Esophagus squamous epithelium (tissue), 5 donors: ENCODE results near the gene CBFA2T3. TPM values are rescaled to one million over a fixed set of nuclear protein-coding genes. Genes with fewer than 3 reads are reported as not detected.
A peak's percentile ranks its signal among the peaks of the same experiment; 100 is the strongest.

Source experiments
- DNase-seq: peaks from one replicate; lab custom pipeline; 2025; lab: John Stamatoyannopoulos, UW
- H3K27ac ChIP-seq, 4 donors: fragments of 200-600 bp; sonication (generic); one replicate each; pipeline ENCODE4 v1.5.1; 2016 to 2019; ENCODE audit warnings: mild to moderate bottlenecking in 1 of 4
- H3K27me3 ChIP-seq, 4 donors: fragments of 200-600 bp; sonication (generic); 1 replicate in 3 of 4; 2 replicates in 1 of 4; pipeline versions ENCODE4 v1.5.1 to v1.6.0; 2017 to 2021; ENCODE audit warnings: antibody characterized with exemption in 1 of 4
- H3K36me3 ChIP-seq, 3 donors: fragments of 200-600 bp; sonication (generic); one replicate each; pipeline ENCODE4 v1.5.1; 2016 to 2019
- H3K4me1 ChIP-seq, 3 donors: fragments of 200-600 bp; sonication (generic); one replicate each; pipeline ENCODE4 v1.5.1; 2017 to 2019
- H3K4me3 ChIP-seq, 4 donors: fragments of 200-600 bp; sonication (generic); 1 replicate in 3 of 4; 2 replicates in 1 of 4; pipeline ENCODE4 v1.5.1; 2016 to 2019; ENCODE audit warnings: mild to moderate bottlenecking in 2 of 4, moderate library complexity in 1 of 4
- H3K9me3 ChIP-seq, 3 donors: fragments of 200-600 bp; sonication (generic); one replicate each; pipeline ENCODE4 v1.5.1; 2016 to 2019
- POLR2A ChIP-seq, 4 donors: fragments of 450-650 bp; IDR thresholded peaks; one replicate each; pipeline ENCODE4 v1.6.1; 2017; ENCODE audit warnings: antibody characterized with exemption in 4 of 4, mild to moderate bottlenecking in 4 of 4, moderate library complexity in 3 of 4
- WGBS, 2 donors: methylation state at CpG; one replicate each; pipeline ENCODE4 v1.1.5; 2018; 5-methylcytosine and 5-hydroxymethylcytosine counted together
- intact Hi-C: fragments of 100-400 bp; cut with DNase I; formaldehyde crosslinking; loops from one replicate; pipeline ENCODE4 v1.15.0; 2022
- total RNA-seq, 4 donors: library from RNA; depleted of rRNA; stranded (reverse); fragments of >200 nt; gene quantifications; one replicate each; pipeline ENCODE4 v1.1.0, GENCODE V29; 2016
- TF ChIP-seq, protein P1 (sequence below), 6 experiments: fragments of 450-650 bp in 4 of 6; fragments of 200-600 bp in 2 of 6; sonication (generic) in 2 of 6; IDR thresholded peaks; one replicate each; pipeline ENCODE4 v1.5.1; 2016 to 2019; ENCODE audit warnings: antibody characterized with exemption in 6 of 6, mild to moderate bottlenecking in 4 of 6, moderate library complexity in 4 of 6
- donor health status: DM: yes; HTN: yes; CAD: no.

The CBFA2T3 gene
- total RNA-seq, 4 donors from 2014 or later, result 0.18 to 2.7 (median 1.4) TPM

DNA sequence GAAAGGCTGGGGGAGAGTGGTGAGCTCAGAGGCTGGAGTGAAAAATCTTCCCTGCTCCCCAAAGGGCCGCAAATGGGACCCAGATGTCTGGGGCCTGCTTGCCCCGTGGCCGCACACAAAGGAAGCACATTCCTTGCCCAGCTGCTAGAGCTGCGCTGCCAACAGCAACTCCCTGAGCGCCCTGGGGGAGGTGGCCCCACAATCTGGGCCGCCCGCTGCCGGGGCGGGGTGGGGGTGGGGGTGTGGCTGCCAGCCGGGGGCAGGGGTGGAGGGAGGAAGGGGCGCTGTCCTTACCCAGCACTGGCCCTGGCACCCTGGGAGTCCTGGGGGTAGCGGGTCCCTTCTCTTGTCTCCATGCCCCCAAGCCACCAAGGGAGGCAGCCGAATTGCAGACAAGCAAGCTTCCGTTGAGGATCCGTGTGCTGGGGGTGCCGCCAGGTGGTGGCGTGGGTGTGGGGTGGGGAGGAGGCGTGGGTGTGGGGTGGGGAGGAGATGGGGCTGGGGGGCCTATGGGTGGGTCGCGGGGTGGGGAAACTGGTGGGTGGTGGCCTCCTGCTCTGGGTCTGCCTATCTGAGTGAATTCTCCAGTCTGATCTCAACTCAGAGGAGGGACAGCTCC is 62.1 kb downstream of the CBFA2T3 start:
- no peak for DNase-seq
- Histone ChIP-seq H3K27ac (peak overlapping the region in 2 of 4 donors; percentile 5 to 21), H3K9me3 (peaks cover 0 to 7% (median 7%) of the 10 kb centered on the region in 3 donors), H3K4me3 (peak overlapping the region in 1 of 4 donors; percentile 16), H3K27me3 (peaks cover 0 to 51% (median 0%) of the 10 kb centered on the region in 4 donors), H3K4me1 (peaks cover 8 to 65% (median 12%) of the 10 kb centered on the region in 3 donors), H3K36me3 (no peaks in the 10 kb centered on the region)
- intact Hi-C loops, result no loop called here
- TF ChIP-seq, protein P1, sequence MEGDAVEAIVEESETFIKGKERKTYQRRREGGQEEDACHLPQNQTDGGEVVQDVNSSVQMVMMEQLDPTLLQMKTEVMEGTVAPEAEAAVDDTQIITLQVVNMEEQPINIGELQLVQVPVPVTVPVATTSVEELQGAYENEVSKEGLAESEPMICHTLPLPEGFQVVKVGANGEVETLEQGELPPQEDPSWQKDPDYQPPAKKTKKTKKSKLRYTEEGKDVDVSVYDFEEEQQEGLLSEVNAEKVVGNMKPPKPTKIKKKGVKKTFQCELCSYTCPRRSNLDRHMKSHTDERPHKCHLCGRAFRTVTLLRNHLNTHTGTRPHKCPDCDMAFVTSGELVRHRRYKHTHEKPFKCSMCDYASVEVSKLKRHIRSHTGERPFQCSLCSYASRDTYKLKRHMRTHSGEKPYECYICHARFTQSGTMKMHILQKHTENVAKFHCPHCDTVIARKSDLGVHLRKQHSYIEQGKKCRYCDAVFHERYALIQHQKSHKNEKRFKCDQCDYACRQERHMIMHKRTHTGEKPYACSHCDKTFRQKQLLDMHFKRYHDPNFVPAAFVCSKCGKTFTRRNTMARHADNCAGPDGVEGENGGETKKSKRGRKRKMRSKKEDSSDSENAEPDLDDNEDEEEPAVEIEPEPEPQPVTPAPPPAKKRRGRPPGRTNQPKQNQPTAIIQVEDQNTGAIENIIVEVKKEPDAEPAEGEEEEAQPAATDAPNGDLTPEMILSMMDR (IDR thresholded peaks at IDR 0.05), result no peak
- TF ChIP-seq POLR2A (IDR thresholded peaks at IDR 0.05), result no peak
- 34% methylated on average over 5 of the region's 20 CpGs; no CpG with 5 or more reads in 1 of the 2 donors for WGBS, 2 donors

DNA sequence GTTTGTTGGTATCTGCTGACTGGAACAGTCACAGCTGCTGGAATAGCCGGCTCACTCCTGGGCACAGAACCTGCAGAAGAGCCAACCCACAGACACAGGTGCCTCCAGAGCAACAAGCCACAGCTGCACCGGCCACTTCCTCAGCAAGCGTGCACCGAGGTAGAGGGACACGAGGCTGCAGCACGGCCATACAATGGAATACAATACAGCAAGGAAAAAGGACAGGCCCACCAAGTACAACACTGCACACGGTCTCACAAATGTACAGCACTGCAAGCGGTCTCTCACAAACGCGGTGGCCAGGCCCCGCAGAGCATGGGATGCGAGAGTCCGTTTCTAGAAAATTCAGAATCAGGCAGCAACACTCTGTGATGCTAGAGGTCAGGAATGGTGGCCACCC is 63.1 kb downstream of the CBFA2T3 start:
- no peak for DNase-seq
- H3K27me3 ChIP-seq, result peaks cover 0 to 54% (median 0%) of the 10 kb centered on the region in 4 donors
- no peak overlapping the region for H3K27ac ChIP-seq
- TF ChIP-seq, protein P1 (IDR thresholded peaks at IDR 0.05), result no peak
- TF ChIP-seq POLR2A (IDR thresholded peaks at IDR 0.05), result no peak
- no peaks in the 10 kb centered on the region for H3K9me3 ChIP-seq
- 95 to 96% methylated on average over 11 to 13 of the region's 13 CpGs for WGBS, 2 donors
- peaks cover 8 to 57% (median 12%) of the 10 kb centered on the region in 3 donors for H3K4me1 ChIP-seq
- no peaks in the 10 kb centered on the region for H3K36me3 ChIP-seq
- intact Hi-C loops, result no loop called here
- no peak overlapping the region for H3K4me3 ChIP-seq

DNA sequence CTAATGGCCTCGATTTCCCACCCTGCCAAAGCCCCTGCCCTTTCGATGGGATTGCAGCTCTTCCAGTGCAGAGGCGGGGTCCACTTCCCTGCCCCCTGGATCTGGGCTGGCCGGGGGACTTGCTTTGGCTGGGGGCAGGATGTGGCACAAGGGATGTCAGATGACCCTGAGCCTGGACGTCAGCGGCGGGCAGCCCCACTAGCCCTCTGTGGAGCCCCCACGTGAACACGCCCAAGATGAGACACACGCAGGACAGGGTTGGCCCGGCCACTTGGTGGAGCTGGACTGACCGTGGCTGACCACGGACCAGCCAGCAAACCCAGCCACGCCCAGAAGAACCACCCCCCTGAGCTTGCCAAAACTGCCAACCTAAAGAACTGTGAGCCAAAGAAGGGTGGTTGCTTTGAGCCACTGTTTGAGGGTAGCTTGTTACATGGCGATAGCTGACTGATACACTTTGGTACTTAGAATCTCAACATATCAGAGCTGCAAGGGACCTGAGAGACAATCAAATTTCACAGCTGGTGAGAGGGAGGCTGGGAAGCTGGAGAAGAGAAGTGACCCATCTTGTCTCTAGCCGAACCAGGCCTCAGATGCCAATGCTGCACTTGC is 63.9 kb downstream of the CBFA2T3 start:
- H3K4me1 ChIP-seq, result peaks cover 1 to 54% (median 6%) of the 10 kb centered on the region in 3 donors
- TF ChIP-seq POLR2A (IDR thresholded peaks at IDR 0.05), result no peak
- WGBS, 2 donors, result 93 to 100% methylated on average over 2 to 12 of the region's 16 CpGs
- H3K4me3 ChIP-seq, result no peak overlapping the region
- intact Hi-C loops, result no loop called here
- no peaks in the 10 kb centered on the region for H3K9me3 ChIP-seq
- no peak for DNase-seq
- no peak overlapping the region for H3K27ac ChIP-seq
- H3K36me3 ChIP-seq, result no peaks in the 10 kb centered on the region
- H3K27me3 ChIP-seq, result peaks cover 0 to 54% (median 0%) of the 10 kb centered on the region in 4 donors

DNA sequence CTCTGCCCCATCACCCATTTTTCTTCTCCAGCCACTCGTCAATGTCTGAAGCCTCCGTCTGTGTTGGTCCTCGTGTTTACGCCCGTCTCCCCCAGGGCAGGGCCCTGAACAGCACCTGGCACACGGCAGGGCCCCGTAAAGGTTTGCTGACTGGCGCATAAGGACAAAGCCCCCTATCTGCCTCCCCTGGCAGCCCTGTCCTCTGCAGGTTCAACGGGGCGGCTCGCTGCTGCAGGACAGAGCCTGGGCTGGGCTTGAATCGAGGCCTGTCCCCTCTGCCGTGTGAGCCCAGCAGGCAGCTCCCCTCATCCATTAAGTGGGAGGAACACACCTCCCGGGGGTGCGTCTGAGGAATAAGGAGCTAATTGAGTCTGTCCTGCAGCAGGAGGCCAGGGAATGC is 64.5 kb downstream of the CBFA2T3 start:
- TF ChIP-seq, protein P1 (IDR thresholded peaks at IDR 0.05), result no peak
- TF ChIP-seq POLR2A (IDR thresholded peaks at IDR 0.05), result no peak
- H3K36me3 ChIP-seq, result no peaks in the 10 kb centered on the region
- intact Hi-C loops, result no loop called here
- peaks cover 0 to 54% (median 0%) of the 10 kb centered on the region in 4 donors for H3K27me3 ChIP-seq
- WGBS, 2 donors, result 81 to 85% methylated on average over 7 to 9 of the region's 15 CpGs
- DNase-seq, result no peak
- H3K9me3 ChIP-seq, result no peaks in the 10 kb centered on the region
- H3K4me3 ChIP-seq, result no peak overlapping the region
- no peak overlapping the region for H3K27ac ChIP-seq
- H3K4me1 ChIP-seq, result peaks cover 0 to 53% (median 5%) of the 10 kb centered on the region in 3 donors

DNA sequence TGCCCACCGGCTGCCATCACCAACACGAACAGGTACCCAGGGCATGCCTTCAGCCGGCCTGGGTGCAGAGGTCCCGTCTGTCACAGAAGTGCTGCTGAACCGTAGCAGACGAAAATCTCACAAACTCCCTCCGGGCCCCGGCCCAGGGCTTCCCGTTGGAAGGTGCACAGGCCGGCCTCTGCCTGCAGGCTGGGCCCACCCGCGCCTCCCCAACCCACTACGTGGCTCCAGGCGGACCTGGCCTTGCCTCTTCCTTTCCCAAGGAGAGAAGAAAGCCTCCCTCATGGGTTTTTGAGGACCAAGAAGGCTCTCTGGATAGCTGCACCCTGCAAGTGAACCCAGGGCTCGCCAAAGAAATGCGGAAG is 65.1 kb downstream of the CBFA2T3 start:
- H3K27ac ChIP-seq, result no peak overlapping the region
- TF ChIP-seq, protein P1 (IDR thresholded peaks at IDR 0.05), result no peak
- TF ChIP-seq POLR2A (IDR thresholded peaks at IDR 0.05), result no peak
- intact Hi-C loops, result no loop called here
- H3K4me1 ChIP-seq, result peaks cover 0 to 51% (median 9%) of the 10 kb centered on the region in 3 donors
- H3K9me3 ChIP-seq, result no peaks in the 10 kb centered on the region
- DNase-seq, result no peak
- no peak overlapping the region for H3K4me3 ChIP-seq
- H3K36me3 ChIP-seq, result no peaks in the 10 kb centered on the region
- WGBS, 2 donors, result 87% methylated on average over 7 of the region's 16 CpGs; no CpG with 5 or more reads in 1 of the 2 donors
- peaks cover 0 to 54% (median 0%) of the 10 kb centered on the region in 4 donors for H3K27me3 ChIP-seq
